Lower leg skin (tissue), 4 donors: Measurements from ENCODE around the gene GLG1. TPM values are rescaled to one million over a fixed set of nuclear protein-coding genes. Genes with fewer than 3 reads are reported as not detected.

Source experiments
- DNase-seq, 2 donors: peaks; one replicate each; pipeline ENCODE4 v3.0.0-alpha.2; 2019; ENCODE audit warnings: low spot score in 2 of 2
- H3K4me3 ChIP-seq: fragments of 200-600 bp; sonication (generic); 2 replicates; pipeline ENCODE4 v1.5.1; 2017; ENCODE audit warnings: mild to moderate bottlenecking, low read depth; ENCODE audit not compliant: poor library complexity, severe bottlenecking
- CTCF ChIP-seq, 3 donors: fragments of 450-650 bp; IDR thresholded peaks; one replicate each; pipeline ENCODE4 v1.5.1; 2016; ENCODE audit warnings: antibody characterized with exemption in 3 of 3, mild to moderate bottlenecking in 3 of 3, moderate library complexity in 2 of 3
- POLR2A ChIP-seq, 2 donors: fragments of 450-650 bp; IDR thresholded peaks; one replicate each; pipeline ENCODE4 v1.6.1; 2016 to 2017; ENCODE audit warnings: antibody characterized with exemption in 2 of 2, mild to moderate bottlenecking in 1 of 2, moderate library complexity in 1 of 2
- WGBS, 2 donors: methylation state at CpG; one replicate each; pipeline ENCODE4 v1.1.5; 2018; 5-methylcytosine and 5-hydroxymethylcytosine counted together
- intact Hi-C: fragments of 100-400 bp; cut with DNase I; formaldehyde crosslinking; loops from one replicate; pipeline ENCODE4 v1.15.0; 2023; ENCODE audit warnings: low total_unique reads
- total RNA-seq, 4 donors: library from RNA; depleted of rRNA; stranded (reverse); fragments of >200 nt; gene quantifications; one replicate each; pipeline ENCODE4 v1.1.0, GENCODE V29; 2016

The GLG1 gene
- total RNA-seq, 4 donors from 2014 or later = 64.7 to 113 (median 92.5) TPM

GRCh38 chr16:74627506-74628220 lies 20.7 kb upstream of the GLG1 start:
- intact Hi-C loops = no loop called here
- WGBS, 2 donors = 85 to 86% methylated on average over 6 of the region's 6 CpGs
- DNase-seq = no peak
- no peak overlapping the region for H3K4me3 ChIP-seq
- TF ChIP-seq CTCF (IDR thresholded peaks at IDR 0.05) (no peak), POLR2A (IDR thresholded peaks at IDR 0.05) (no peak)

GRCh38 chr16:74626741-74627416 lies 20.0 kb upstream of the GLG1 start:
- no peak for TF ChIP-seq POLR2A (IDR thresholded peaks at IDR 0.05)
- TF ChIP-seq CTCF (IDR thresholded peaks at IDR 0.05) = no peak
- WGBS, 2 donors = 0% methylated on average over 1 of the region's 1 CpG
- DNase-seq = no peak
- H3K4me3 ChIP-seq = no peak overlapping the region
- intact Hi-C loops = no loop called here

- WGBS, 2 donors = 93 to 95% methylated on average over 14 of the region's 14 CpGs
- no peak for DNase-seq
- no peak overlapping the region for H3K4me3 ChIP-seq
- intact Hi-C loops = no loop called here
- TF ChIP-seq CTCF (IDR thresholded peaks at IDR 0.05) (no peak), POLR2A (IDR thresholded peaks at IDR 0.05) (no peak)
Observed at GRCh38 chr16:74625500-74626350, 18.8 kb upstream of the GLG1 start.

GRCh38 chr16:74623839-74624235 lies 16.9 kb upstream of the GLG1 start:
- no peak overlapping the region for H3K4me3 ChIP-seq
- TF ChIP-seq POLR2A (IDR thresholded peaks at IDR 0.05) (no peak), CTCF (IDR thresholded peaks at IDR 0.05) (no peak)
- peak in 1 of 2 donors; percentile 71 for DNase-seq
- intact Hi-C loops = no loop called here
- 69 to 77% methylated on average over 6 of the region's 6 CpGs for WGBS, 2 donors

GRCh38 chr16:74623214-74623838 lies 16.4 kb upstream of the GLG1 start:
- H3K4me3 ChIP-seq = no peak overlapping the region
- intact Hi-C loops = no loop called here
- TF ChIP-seq CTCF (IDR thresholded peaks at IDR 0.05) = no peak
- no peak for TF ChIP-seq POLR2A (IDR thresholded peaks at IDR 0.05)
- 24 to 29% methylated on average over 4 of the region's 4 CpGs for WGBS, 2 donors
- DNase-seq = peak in 1 of 2 donors; percentile 40
